GM19397 (cell line): ENCODE measurements around the gene SETD4.
"Not testable (repeated sequence)": the region's sequence is repeated elsewhere in the genome, so short reads cannot be mapped to it uniquely, and the experiment has no call there.

Experiments used
- ATAC-seq: cut with Tn5 transposase; IDR thresholded peaks from one replicate; pipeline ENCODE4 v1.9.1; 2021; ENCODE audit warnings: mild to moderate bottlenecking, moderate library complexity; ENCODE audit not compliant: unreplicated experiment

Gene SETD4

DNA sequence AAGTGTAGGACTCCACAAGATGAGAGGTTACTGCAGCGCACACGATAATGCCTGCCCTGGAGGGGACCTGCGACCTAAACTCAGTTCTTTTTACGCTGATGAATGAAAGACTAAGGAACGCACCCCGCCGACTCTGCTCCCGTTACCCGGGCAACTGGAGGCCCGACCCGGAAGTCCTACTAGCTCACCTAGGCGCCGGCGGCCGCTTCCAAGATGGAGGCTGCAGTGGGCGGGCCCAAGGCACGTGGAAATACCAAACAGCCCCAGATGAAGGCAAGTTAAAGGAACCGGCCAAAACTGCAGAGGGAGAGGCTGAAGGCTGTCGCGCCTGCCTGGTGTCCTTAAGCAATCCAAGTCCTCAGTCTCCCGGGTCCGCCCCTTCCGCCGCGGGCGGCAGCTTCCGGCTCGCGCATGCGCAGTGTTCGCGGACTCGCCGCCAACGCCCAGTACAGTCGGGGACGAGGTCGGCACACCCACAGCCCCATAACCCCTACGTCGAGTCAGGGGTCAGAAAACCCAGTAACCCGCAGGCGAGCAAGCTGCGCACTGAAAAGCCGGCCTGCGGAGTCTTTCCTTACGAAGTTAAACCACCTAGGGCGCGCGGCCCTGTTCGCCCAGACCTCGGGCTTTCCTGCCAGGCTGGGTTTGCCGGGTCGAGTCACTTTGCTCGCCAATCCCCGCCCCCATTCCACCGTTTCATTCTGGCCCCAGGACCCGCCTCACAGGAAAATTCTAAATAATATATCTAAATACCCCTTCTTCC is at the start of gene SETD4:
SETD4 (minus strand) TSS at position 368 of the 763 bp plus-strand sequence. CDS start 1,638 bp downstream, outside the sequence.
- ATAC-seq = peak; percentile 92

- no peak for ATAC-seq
Measured at GRCh38 chr21:36109868-36110267, 49.5 kb upstream of the SETD4 start.

GRCh38 chr21:36105327-36105842 is 45.1 kb upstream of the SETD4 start:
- no peak for ATAC-seq

DNA sequence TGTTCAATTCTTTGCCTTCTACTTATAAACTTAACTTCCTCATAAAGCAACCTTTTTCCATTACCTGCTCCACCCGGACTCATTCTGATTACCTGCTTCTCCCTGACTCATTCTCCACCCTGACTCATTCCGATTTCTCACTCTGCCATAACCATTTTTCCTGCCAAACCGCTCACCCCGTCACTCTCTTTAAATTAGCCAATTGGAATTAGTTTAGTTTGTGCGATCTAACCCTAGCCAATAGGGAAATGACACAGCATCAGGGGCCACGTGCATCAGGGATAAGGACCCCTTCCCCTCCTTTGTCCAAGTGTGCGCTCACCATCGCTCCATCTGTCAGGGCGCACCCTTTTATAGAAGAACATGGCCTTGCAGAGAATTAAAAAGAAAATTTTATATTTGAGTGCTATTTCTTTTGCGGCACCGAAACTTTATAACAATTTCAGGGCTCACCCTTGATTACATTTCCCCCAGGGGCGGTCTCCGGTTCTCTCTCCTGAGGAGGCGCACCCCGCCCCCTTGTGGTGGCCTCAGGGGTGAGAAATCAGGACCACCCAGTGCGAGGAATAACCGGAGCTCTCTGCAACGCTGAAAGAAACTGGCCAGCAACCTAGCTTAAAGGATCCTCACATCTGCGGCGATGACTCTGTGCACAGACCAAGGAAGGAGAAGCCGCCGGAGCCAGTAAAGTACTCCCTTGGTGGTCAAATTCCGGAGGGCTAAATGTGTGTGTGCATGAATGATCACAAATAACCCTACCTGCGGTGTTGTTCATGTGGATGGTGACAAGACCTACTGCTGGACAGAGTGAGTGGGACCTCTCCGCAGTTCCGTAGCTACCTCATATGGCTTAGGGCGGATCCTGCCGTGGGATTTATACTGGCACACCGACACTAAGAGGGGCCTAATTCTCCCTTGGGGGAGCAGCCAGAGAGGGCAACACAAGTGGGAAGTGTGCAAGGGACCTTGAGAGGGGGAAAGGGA is 44.3 kb upstream of the SETD4 start:
- ATAC-seq = no peak

GRCh38 chr21:36103434-36103833 is 43.1 kb upstream of the SETD4 start:
- no peak for ATAC-seq

- no peak for ATAC-seq
Measured at GRCh38 chr21:36100971-36101641, 40.8 kb upstream of the SETD4 start.

GRCh38 chr21:36099695-36100211 is 39.4 kb upstream of the SETD4 start:
- ATAC-seq = not testable (repeated sequence)

DNA sequence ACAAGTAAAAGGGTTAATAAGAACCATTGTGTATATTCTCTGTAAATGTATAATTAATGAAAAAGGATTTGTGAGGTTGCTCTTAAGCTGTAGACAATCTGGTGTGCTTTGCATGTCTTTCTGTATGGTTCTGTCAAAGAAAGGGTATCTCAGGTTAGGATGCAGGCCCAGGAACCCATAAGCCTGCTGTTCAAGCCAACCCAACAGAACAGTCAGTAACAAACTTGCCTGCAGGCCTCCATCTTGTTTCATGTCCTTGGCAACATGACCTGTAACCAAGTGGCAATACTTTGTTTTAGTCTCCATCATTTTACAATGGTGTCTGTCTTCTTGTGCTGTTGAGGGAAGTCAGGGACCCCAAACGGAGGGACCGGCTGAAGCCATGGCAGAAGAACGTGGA is 38.7 kb upstream of the SETD4 start:
- ATAC-seq = no peak

DNA sequence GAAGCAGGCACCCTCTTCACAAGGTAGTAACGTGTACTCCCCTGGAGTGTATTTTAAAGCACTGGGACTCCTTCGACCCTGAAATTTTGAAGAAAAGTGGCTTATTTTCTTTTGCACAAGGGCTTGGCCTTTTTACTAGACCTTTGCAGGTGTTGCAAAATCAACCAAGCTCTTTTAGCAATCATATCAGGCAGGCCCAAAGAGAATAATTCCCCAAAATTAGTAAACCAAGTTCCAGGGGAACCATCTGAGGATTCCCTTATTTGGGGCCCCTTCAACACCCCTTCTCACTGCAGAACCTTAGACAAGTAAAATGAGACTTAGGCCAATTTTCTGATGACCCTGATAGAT is 37.8 kb upstream of the SETD4 start:
- ATAC-seq = no peak

DNA sequence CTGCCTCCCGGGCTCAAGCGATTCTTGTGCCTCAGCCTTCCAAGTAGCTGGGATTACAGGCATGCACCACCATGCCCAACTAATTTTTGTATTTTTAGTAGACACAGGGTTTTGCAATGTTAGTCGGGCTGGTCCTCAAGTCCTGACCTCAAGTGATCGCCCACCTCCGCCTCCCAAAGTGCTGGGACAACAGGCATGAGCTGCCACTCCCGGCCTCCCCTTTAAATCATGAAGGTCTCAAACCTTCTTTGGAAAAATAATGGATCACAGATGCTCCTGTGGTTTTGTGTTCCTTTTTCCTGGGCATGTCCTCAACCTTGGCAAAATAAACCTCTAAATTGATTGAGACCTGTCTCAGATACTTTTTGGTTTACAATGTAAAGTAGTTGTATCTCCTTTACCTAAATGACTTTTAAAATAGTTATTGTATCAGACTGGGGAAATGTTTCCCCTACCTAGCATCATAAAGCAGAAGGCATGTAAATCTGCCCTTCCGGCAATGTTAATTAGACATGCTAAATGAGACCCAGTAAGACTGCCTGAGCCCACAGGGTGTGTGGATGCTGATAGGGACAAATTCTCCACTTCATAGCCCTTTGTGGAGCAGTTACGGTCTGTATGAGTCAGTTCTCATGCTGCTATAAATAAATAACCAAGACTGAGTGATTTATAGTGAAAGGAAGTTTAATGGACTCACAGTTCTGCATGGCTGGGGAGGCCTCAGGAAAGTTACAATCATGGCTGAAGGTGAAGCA is 37.3 kb upstream of the SETD4 start:
- no peak for ATAC-seq

DNA sequence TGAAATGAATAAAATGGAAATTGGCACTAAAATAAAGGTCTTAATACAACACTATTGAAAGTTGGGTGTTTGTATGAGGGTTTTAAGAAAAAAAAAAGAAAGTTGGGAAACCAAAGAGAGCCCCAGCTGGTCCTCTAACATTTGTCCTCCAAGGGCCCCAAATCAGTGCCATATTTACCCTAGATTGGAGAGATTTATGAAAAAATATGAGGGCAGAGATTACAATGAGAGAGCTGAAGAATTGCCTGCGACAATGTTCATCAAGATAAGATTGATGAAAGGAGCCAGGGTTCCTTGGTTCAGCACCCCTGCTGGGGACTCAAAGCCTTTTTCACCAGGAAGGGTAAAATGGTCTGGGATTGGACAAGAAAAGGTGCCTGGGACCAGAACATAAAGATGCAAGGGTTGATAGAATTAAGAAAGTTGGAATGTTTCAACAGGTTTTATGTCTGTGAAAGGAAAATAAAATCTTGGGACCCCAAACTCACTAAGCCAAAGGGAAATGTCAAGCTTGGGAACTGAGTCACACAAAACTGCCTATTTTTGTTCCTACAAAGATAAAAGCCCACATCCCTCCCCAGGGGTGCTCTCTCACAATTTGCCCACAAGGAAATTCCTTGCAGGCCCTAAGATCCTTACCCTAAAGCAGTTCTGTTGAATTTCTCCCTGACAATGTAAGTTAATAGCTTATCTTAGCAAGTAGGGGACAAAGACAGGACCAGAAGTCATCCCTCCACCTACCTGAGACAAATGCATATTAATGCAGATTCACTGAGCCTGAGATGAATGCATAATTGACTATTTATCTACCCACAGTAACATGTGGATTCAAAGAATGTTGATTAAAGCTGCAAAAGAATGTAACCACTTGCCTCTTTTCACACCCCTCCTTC is 36.3 kb upstream of the SETD4 start:
- no peak for ATAC-seq

GRCh38 chr21:36093512-36093911 is 33.2 kb upstream of the SETD4 start:
- ATAC-seq = no peak

DNA sequence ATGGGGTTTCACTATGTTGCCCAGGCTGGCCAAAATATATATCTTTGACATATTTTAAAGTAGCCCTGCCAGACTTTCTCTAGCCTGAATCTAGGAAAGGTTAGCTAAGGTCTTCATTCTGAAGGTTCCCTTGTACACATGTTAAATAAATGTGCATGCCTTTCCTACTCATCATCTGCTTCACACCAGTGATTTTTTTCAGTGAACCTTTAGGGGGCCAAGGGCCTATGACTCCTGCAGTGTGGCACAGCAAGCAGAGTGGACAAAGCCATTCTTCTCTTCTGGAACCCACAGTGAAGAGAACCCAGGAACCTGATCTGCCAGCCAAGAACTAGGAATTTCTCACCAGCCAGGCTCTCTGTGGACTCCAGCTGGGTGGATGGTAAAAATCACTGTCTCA is 32.4 kb upstream of the SETD4 start:
- no peak for ATAC-seq

GRCh38 chr21:36089946-36090345 is 29.6 kb upstream of the SETD4 start:
- no peak for ATAC-seq

- ATAC-seq = no peak
Measured at GRCh38 chr21:36087362-36088138, 27.2 kb upstream of the SETD4 start.

DNA sequence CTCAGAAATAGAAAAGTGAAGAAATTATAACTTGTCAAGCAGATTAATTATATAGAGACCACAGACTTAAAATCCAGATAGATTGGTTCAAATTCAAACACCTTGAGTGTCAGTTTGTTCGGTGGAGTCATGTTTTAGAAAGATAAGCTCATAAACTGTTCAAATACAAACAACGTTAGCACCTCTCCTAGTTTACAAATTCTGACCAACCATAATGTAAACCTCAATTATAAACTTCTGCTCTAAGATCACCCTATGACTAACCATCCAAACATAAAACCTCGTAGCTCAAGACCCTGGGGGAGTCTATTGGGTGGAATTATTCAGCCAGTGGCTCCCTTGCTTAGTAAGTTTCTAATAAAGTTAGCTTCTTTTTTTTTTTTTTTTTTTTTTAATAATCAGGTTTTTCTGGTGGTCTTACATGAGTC is 21.9 kb upstream of the SETD4 start:
- ATAC-seq = no peak

DNA sequence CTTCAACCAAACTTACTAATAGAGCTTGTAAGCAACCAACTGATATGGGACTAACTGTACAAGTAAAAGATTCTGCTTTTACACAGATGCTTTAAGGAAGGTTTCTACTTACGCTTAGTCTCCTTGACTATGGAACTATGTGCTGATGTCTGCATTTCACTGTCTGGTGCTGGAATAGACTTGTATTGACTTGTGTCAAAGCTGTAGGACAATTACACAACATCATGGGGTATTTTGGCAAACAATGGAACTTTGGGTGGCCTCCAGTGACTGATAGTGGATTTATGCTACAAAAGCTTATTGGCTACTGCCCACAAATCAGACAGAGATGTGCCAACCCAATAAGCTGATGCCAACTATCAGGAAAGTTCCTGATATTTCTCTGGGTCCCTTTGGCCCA is 20.1 kb upstream of the SETD4 start:
- no peak for ATAC-seq

DNA sequence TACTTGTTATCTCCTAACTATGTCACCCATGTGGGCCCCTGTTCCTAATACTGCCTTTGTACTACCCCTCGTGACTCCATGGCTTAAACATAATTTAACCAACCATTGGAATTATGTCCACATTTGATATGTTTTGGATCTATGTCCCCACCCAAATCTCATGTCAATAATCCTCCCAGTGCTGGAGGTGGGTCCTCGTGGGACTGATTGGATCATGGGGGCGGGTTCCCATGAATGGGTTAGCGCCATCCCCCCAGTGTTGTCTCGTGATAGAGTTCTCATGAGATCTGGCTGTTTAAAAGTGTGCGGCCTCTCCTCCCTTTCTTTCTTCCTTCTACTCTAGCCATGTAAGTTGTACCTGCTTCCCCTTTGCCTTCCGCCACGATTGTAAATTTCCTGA is 19.3 kb upstream of the SETD4 start:
- ATAC-seq = no peak
